ENCODE results near the gene GOLGB1. TPM values are rescaled to one million over a fixed set of nuclear protein-coding genes. Genes with fewer than 3 reads are reported as not detected.
A peak's percentile ranks its signal among the peaks of the same experiment; 100 is the strongest.
"Not testable (repeated sequence)": the region's sequence is repeated elsewhere in the genome, so short reads cannot be mapped to it uniquely, and the experiment has no call there.

GOLGB1 gene
- total RNA-seq, 1 experiment from 2014 or later: 26.5 TPM

- peaks cover 28% of the 10 kb centered on the region for H3K4me1 ChIP-seq (ENCODE audit: low read length)
- no peak for DNase-seq
- H3K9me2 ChIP-seq (replicated peaks; ENCODE audit: insufficient read depth, low read length): no peaks in the 10 kb centered on the region
- H3K27ac ChIP-seq (ENCODE audit: low read length): no peak overlapping the region
- no peaks in the 10 kb centered on the region for H4K20me1 ChIP-seq (ENCODE audit: insufficient read depth, low read depth, low read length)
- H2AFZ ChIP-seq (ENCODE audit: low read length): no peak overlapping the region
- H3K4me3 ChIP-seq (ENCODE audit: low read length): no peak overlapping the region
- H3K79me2 ChIP-seq (ENCODE audit: low read length): peaks cover 2% of the 10 kb centered on the region; the same call in 1 of the 2 replicates
- peaks cover 26% of the 10 kb centered on the region; the same call in 1 of the 2 replicates for H3K36me3 ChIP-seq (ENCODE audit: insufficient read depth, low read length)
- no peaks in the 10 kb centered on the region for H3K27me3 ChIP-seq (ENCODE audit: low read length)
- no peak overlapping the region for H3K9ac ChIP-seq (ENCODE audit: low read length)
- H3K4me2 ChIP-seq (ENCODE audit: low read depth, low read length, poor library complexity, severe bottlenecking): no peak overlapping the region
- H3K9me3 ChIP-seq (ENCODE audit: low read length): no peaks in the 10 kb centered on the region
These were observed 53.4 kb downstream of the GOLGB1 start for GRCh38 chr3:121696186-121696585.

- no peak overlapping the region for H3K27ac ChIP-seq (ENCODE audit: low read length)
- H3K4me2 ChIP-seq (ENCODE audit: low read depth, low read length, poor library complexity, severe bottlenecking): no peak overlapping the region
- H3K4me3 ChIP-seq (ENCODE audit: low read length): no peak overlapping the region
- H3K4me1 ChIP-seq (ENCODE audit: low read length): peaks cover 13% of the 10 kb centered on the region
- H3K79me2 ChIP-seq (ENCODE audit: low read length): no peaks in the 10 kb centered on the region
- H3K36me3 ChIP-seq (ENCODE audit: insufficient read depth, low read length): peaks cover 16% of the 10 kb centered on the region
- no peak overlapping the region for H2AFZ ChIP-seq (ENCODE audit: low read length)
- no peaks in the 10 kb centered on the region for H4K20me1 ChIP-seq (ENCODE audit: insufficient read depth, low read depth, low read length)
- H3K27me3 ChIP-seq (ENCODE audit: low read length): no peaks in the 10 kb centered on the region
- DNase-seq: no peak
- no peak overlapping the region for H3K9ac ChIP-seq (ENCODE audit: low read length)
- H3K9me2 ChIP-seq (replicated peaks; ENCODE audit: insufficient read depth, low read length): no peaks in the 10 kb centered on the region
- H3K9me3 ChIP-seq (ENCODE audit: low read length): no peaks in the 10 kb centered on the region
These were observed 57.4 kb downstream of the GOLGB1 start for GRCh38 chr3:121692010-121692699.

GRCh38 chr3:121690777-121691405 lies 58.6 kb downstream of the GOLGB1 start:
- Histone ChIP-seq H3K9me2 (replicated peaks; ENCODE audit: insufficient read depth, low read length) (no peaks in the 10 kb centered on the region), H3K9me3 (ENCODE audit: low read length) (no peaks in the 10 kb centered on the region), H2AFZ (ENCODE audit: low read length) (no peak overlapping the region), H3K9ac (ENCODE audit: low read length) (peak overlapping the region; percentile 3; the same call in 1 of the 2 replicates), H3K4me3 (ENCODE audit: low read length) (no peak overlapping the region), H3K27ac (ENCODE audit: low read length) (peak overlapping the region; percentile 54), H3K27me3 (ENCODE audit: low read length) (no peaks in the 10 kb centered on the region), H3K79me2 (ENCODE audit: low read length) (0 out of 2 replicates have a peak, but pooled peaks cover under 1% of the 10 kb centered on the region), H3K4me1 (ENCODE audit: low read length) (peaks cover 13% of the 10 kb centered on the region), H4K20me1 (ENCODE audit: insufficient read depth, low read depth, low read length) (no peaks in the 10 kb centered on the region), H3K4me2 (ENCODE audit: low read depth, low read length, poor library complexity, severe bottlenecking) (peak overlapping the region; percentile 21), H3K36me3 (ENCODE audit: insufficient read depth, low read length) (peaks cover 16% of the 10 kb centered on the region)
- no peak for DNase-seq

- not testable (repeated sequence) for H4K20me1 ChIP-seq (ENCODE audit: insufficient read depth, low read depth, low read length)
These were observed 60.8 kb downstream of the GOLGB1 start for GRCh38 chr3:121688747-121689146.

GRCh38 chr3:121681792-121682191 lies 67.7 kb downstream of the GOLGB1 start:
- Histone ChIP-seq H3K79me2 (ENCODE audit: low read length) (0 out of 2 replicates have a peak, but pooled peaks cover 6% of the 10 kb centered on the region), H3K9me2 (replicated peaks; ENCODE audit: insufficient read depth, low read length) (no peaks in the 10 kb centered on the region), H3K9ac (ENCODE audit: low read length) (no peak overlapping the region), H3K27me3 (ENCODE audit: low read length) (no peaks in the 10 kb centered on the region), H3K4me3 (ENCODE audit: low read length) (no peak overlapping the region), H4K20me1 (ENCODE audit: insufficient read depth, low read depth, low read length) (no peaks in the 10 kb centered on the region), H3K9me3 (ENCODE audit: low read length) (no peaks in the 10 kb centered on the region), H3K27ac (ENCODE audit: low read length) (no peak overlapping the region), H3K36me3 (ENCODE audit: insufficient read depth, low read length) (peaks cover 36% of the 10 kb centered on the region), H3K4me1 (ENCODE audit: low read length) (no peaks in the 10 kb centered on the region), H3K4me2 (ENCODE audit: low read depth, low read length, poor library complexity, severe bottlenecking) (no peak overlapping the region), H2AFZ (ENCODE audit: low read length) (no peak overlapping the region)
- no peak for DNase-seq

More at GRCh38 chr3:121688747-121689146, 60.8 kb downstream of the GOLGB1 start:
- Histone ChIP-seq H3K4me1 (ENCODE audit: low read length) (peaks cover 13% of the 10 kb centered on the region), H3K36me3 (ENCODE audit: insufficient read depth, low read length) (peaks cover 26% of the 10 kb centered on the region)
- not testable (repeated sequence) for H3K9me3 ChIP-seq (ENCODE audit: low read length); H3K9ac ChIP-seq (ENCODE audit: low read length); H3K27me3 ChIP-seq (ENCODE audit: low read length); H3K4me3 ChIP-seq (ENCODE audit: low read length); DNase-seq; H3K4me2 ChIP-seq (ENCODE audit: low read depth, low read length, poor library complexity, severe bottlenecking); H3K9me2 ChIP-seq (replicated peaks; ENCODE audit: insufficient read depth, low read length); H3K27ac ChIP-seq (ENCODE audit: low read length); H3K79me2 ChIP-seq (ENCODE audit: low read length); H2AFZ ChIP-seq (ENCODE audit: low read length)

GRCh38 chr3:121677141-121677540 lies 72.4 kb downstream of the GOLGB1 start:
- Histone ChIP-seq H2AFZ (ENCODE audit: low read length) (no peak overlapping the region), H3K27me3 (ENCODE audit: low read length) (no peaks in the 10 kb centered on the region), H3K9me2 (replicated peaks; ENCODE audit: insufficient read depth, low read length) (no peaks in the 10 kb centered on the region), H3K36me3 (ENCODE audit: insufficient read depth, low read length) (peaks cover 42% of the 10 kb centered on the region), H3K79me2 (ENCODE audit: low read length) (no peaks in the 10 kb centered on the region), H3K9me3 (ENCODE audit: low read length) (no peaks in the 10 kb centered on the region), H3K9ac (ENCODE audit: low read length) (no peak overlapping the region), H4K20me1 (ENCODE audit: insufficient read depth, low read depth, low read length) (no peaks in the 10 kb centered on the region), H3K4me1 (ENCODE audit: low read length) (no peaks in the 10 kb centered on the region), H3K27ac (ENCODE audit: low read length) (no peak overlapping the region), H3K4me3 (ENCODE audit: low read length) (no peak overlapping the region), H3K4me2 (ENCODE audit: low read depth, low read length, poor library complexity, severe bottlenecking) (no peak overlapping the region)
- no peak for DNase-seq

- H3K27me3 ChIP-seq (ENCODE audit: low read length): no peaks in the 10 kb centered on the region
- no peaks in the 10 kb centered on the region for H3K9me3 ChIP-seq (ENCODE audit: low read length)
- no peaks in the 10 kb centered on the region for H3K79me2 ChIP-seq (ENCODE audit: low read length)
- no peak overlapping the region for H2AFZ ChIP-seq (ENCODE audit: low read length)
- H4K20me1 ChIP-seq (ENCODE audit: insufficient read depth, low read depth, low read length): no peaks in the 10 kb centered on the region
- H3K9ac ChIP-seq (ENCODE audit: low read length): no peak overlapping the region
- no peak overlapping the region for H3K4me2 ChIP-seq (ENCODE audit: low read depth, low read length, poor library complexity, severe bottlenecking)
- H3K4me1 ChIP-seq (ENCODE audit: low read length): no peaks in the 10 kb centered on the region
- H3K36me3 ChIP-seq (ENCODE audit: insufficient read depth, low read length): peaks cover 43% of the 10 kb centered on the region
- DNase-seq: no peak
- no peaks in the 10 kb centered on the region for H3K9me2 ChIP-seq (replicated peaks; ENCODE audit: insufficient read depth, low read length)
- H3K4me3 ChIP-seq (ENCODE audit: low read length): no peak overlapping the region
- no peak overlapping the region for H3K27ac ChIP-seq (ENCODE audit: low read length)
These were observed 78.9 kb downstream of the GOLGB1 start for GRCh38 chr3:121670676-121671075.

- no peaks in the 10 kb centered on the region for H3K9me2 ChIP-seq (replicated peaks; ENCODE audit: insufficient read depth, low read length)
- peaks cover 38% of the 10 kb centered on the region for H3K36me3 ChIP-seq (ENCODE audit: insufficient read depth, low read length)
- no peak overlapping the region for H3K27ac ChIP-seq (ENCODE audit: low read length)
- no peaks in the 10 kb centered on the region for H3K79me2 ChIP-seq (ENCODE audit: low read length)
- H3K9ac ChIP-seq (ENCODE audit: low read length): no peak overlapping the region
- H2AFZ ChIP-seq (ENCODE audit: low read length): no peak overlapping the region
- H3K27me3 ChIP-seq (ENCODE audit: low read length): no peaks in the 10 kb centered on the region
- H3K4me3 ChIP-seq (ENCODE audit: low read length): no peak overlapping the region
- no peaks in the 10 kb centered on the region for H3K4me1 ChIP-seq (ENCODE audit: low read length)
- no peaks in the 10 kb centered on the region for H3K9me3 ChIP-seq (ENCODE audit: low read length)
- H4K20me1 ChIP-seq (ENCODE audit: insufficient read depth, low read depth, low read length): no peaks in the 10 kb centered on the region
- no peak overlapping the region for H3K4me2 ChIP-seq (ENCODE audit: low read depth, low read length, poor library complexity, severe bottlenecking)
- no peak for DNase-seq
These were observed 82.2 kb downstream of the GOLGB1 start for GRCh38 chr3:121667333-121667732.
